ENCODE measurements around the gene TERT. TPM values are rescaled to one million over a fixed set of nuclear protein-coding genes. Genes with fewer than 3 reads are reported as not detected.

The TERT gene
- 0.06 TPM in 1 of 2 replicates, not detected in the other for total RNA-seq

GRCh38 chr5:1294835-1295649, at the start of gene TERT:
TERT (minus strand) TSS chr5:1295068; CDS start chr5:1294989, 79 bp downstream.

GRCh38 chr5:1225081-1225480, 69.8 kb downstream of the TERT start, which contains the start of gene SLC6A18:
SLC6A18 (plus strand) TSS chr5:1225381; CDS start chr5:1225478, 97 bp downstream.

Other genes with a start within 250 kb of the TERT start
- 24.0 and 68.3 TPM in 2 replicates for gene SLC12A7, start 183.0 kb downstream of the TERT start, total RNA-seq
- not detected in 2 replicates for gene SLC6A19, start 93.5 kb downstream of the TERT start, total RNA-seq
- not detected in 2 replicates for gene SLC6A18, start 69.7 kb downstream of the TERT start, total RNA-seq
- gene CLPTM1L, start 50.0 kb upstream of the TERT start, total RNA-seq: 231 and 387 TPM in 2 replicates
- gene SLC6A3, start 150.4 kb upstream of the TERT start, total RNA-seq: not detected in 2 replicates
- gene LPCAT1, start 228.9 kb upstream of the TERT start, total RNA-seq: 36.6 and 37.7 TPM in 2 replicates

Measured in bladder microvascular endothelial cell (primary cell).